GM18519 (cell line): ENCODE measurements around the gene TNFRSF9.
A peak's percentile ranks its signal among the peaks of the same experiment; 100 is the strongest.
"Not testable (repeated sequence)": the region's sequence is repeated elsewhere in the genome, so short reads cannot be mapped to it uniquely, and the experiment has no call there.

ENCODE experiments used
- ATAC-seq: cut with Tn5 transposase; IDR thresholded peaks from one replicate; pipeline ENCODE4 v1.9.1; 2021; ENCODE audit warnings: mild to moderate bottlenecking, moderate library complexity; ENCODE audit not compliant: unreplicated experiment, low FRiP score

Gene TNFRSF9

DNA sequence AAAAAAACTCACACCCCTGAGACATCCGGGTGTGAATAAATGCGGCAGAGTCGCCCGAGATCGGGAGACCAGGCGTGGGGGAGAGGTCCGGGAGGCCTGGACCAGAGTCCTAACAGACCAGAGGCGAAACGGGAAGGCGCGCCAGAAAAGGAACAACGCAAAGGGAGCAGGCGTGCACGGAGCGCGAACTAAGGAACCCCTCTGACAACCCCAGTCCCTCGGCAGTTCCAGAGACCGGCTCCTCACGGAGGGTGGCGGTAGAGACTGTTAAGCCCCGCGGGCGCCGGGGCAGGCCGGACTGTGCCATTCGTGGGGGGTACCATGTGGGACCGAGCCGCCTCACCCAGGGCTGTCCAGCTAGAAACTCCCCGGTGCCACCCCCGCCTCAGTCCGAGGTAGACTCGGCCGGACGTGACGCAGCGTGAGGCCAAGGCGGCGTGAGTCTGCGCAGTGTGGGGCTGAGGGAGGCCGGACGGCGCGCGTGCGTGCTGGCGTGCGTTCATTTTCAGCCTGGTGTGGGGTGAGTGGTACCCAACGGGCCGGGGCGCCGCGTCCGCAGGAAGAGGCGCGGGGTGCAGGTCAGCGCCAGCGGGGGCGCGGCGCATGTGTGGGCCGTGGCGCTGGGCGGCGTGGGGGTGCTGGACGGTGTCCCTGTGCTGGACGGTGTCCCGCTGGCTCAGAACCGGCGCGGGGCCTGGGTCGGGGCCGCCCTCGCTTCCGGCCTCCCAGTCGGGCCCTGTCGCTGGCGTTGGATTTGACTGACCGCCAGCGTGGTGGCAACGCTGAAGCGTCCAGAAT, 20.8 kb upstream of the TNFRSF9 start, which contains the start of gene PARK7:
PARK7 (plus strand) TSS at position 496 of the 798 bp plus-strand sequence. CDS start 1,075 bp downstream, outside the sequence.
- ATAC-seq: peak; percentile 82

DNA sequence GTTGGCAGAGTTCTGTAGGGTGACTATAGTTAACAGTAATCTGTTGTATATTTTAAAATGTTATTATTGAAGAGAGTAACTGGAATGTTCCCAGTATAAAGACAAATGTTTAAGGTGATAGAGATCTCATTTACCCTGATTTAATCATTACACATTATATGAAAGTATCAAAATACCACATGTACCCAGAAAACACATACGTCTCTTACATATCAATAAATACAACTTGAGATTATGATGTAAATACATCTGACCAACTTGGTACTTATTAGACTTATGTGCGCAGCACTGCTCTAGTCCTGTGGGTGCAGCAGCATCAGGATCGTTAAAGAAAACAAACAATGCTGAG, 20.2 kb upstream of the TNFRSF9 start:
- no peak for ATAC-seq

DNA sequence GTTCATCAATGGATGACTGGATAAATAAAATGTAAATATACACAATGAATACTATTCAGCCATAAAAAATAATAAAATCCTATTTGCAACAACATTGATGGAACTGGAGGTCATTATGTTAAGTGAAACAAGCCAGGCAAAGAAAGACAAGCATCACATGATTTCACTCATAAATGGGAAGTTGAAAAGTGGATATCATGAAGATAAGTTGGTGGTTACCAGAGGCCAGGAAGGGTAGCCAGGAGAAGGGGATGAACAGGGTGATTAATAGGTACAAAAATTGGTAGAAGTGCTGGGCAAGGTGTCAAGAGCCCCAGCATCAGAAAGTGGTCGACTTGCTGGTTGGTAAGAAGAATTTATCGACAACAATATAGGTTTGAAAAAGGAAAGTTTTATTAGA, 19.5 kb upstream of the TNFRSF9 start:
- no peak for ATAC-seq

DNA sequence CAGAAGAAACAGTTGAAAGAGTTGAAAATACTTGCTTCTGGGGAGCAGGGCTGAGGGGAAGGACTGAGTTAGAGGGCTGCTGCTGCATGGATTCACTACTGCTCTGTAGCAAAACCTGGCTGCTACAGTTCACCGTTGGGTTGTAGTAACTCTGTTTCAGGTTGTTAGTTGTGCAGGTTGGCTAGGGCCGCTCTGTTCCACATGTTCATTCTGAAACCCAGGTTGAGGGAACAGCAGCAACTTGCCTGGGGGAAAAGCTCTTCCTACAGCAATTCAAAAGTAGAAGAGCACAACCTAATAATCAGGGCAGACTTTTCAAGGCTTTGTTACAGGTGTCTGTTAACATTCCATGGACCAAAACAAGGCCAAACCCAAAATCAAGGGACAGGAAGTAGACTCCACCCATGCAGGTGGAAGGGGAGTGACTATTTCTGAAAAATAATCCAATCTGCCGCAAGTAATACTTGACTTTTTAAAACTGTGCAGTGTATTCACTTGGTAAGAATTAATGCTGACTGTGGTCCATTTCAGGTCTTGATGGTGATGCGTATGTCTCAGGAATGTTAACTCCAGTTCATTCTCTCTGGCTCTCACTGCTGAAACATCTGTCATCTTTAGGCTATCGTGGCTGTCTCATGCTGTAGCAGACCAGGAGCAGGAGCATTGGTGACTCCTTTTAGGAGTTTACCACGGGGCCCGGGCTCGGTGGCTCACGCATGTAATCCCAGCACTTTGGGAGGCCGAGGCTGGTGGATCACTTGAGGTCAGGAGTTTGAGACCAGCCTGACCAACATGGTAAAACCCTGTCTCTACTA, 15.8 kb upstream of the TNFRSF9 start:
- no peak for ATAC-seq

DNA sequence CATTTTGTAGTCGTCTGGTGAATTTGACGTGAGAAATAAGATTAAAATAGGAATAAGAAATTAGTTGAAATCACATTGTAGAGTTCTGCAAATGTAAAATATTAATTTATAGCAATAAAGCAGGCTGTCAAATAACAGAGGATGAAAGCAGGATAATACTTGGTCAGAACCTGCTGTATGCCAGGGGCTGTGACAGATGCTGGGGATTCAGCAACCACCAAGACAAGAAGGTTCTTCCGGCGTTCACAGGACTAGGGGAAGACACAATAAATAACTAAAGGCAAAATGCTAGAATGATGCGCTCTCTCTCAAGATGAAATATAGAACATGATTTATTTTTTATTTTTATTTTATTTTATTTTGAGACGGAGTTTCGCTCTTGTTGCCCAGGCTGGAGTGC, 14.0 kb upstream of the TNFRSF9 start:
- no peak for ATAC-seq

DNA sequence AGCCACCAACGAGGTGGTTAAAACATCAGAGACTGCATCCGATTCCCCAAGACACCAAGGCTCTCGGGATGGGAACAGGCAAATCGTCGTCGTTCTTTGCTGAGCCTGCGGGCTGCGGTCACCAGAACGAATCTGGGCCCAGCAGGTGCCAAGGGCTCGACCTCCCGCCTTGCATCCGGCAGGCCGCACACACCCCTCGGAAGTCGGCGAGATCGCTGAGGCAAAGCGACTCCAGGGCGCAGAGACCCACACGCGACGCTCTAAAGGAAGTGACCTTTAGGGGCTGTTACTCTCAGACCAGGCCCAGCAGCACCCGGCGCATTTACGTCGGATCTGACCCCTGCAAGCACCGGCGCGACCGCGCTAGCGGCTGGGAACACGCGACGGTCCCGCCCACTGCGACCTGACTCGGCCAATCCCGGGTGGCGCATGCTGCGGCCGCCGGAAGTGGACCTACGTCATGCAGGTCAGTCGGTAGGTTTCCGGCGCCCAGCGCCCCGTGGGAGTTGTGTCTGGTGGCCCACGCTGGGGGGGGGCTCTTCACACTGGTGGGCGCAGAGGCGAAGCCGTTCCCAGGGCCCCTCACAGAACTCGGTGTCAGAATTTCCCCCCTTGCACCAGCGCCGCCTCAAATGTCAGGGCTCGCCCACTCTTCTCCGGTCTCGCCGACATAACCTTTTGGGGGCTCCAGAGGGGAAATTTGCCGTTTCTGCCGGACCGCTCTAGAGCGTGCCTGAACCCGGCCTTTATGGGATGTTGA, 13.4 kb upstream of the TNFRSF9 start:
- peak; percentile 73 for ATAC-seq

DNA sequence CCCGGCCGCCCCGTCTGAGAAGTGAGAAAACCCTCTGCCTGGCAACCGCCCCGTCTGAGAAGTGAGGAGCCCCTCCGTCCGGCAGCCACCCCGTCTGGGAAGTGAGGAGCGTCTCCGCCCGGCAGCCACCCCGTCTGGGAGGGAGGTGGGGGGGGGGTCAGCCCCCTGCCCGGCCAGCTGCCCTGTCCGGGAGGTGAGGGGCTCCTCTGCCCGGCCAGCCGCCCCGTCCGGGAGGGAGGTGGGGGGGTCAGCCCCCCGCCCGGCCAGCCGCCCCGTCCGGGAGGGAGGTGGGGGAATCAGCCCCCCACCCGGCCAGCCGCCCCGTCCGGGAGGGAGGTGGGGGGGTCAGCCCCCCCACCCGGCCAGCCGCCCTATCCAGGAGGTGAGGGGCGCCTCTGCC, 12.2 kb upstream of the TNFRSF9 start:
- not testable (repeated sequence) for ATAC-seq

DNA sequence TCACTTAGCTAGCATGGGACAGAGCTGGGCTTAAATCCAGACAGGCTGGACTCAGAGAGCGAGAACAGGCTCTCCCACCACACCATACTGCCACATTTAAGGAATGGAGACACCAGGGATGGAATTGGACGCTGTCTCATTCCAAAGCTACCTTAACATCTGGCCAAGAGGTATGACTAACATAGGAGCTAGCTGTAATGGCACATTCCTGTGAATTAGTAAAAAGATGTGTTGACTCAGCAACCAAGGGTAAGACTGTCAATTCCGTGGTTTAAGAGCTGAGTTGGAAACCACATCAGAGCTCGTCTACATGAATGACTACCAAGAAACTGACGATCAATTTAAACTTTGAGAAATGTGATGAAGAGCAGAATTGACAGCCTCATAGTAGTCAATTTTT, 8.3 kb upstream of the TNFRSF9 start:
- ATAC-seq: no peak

DNA sequence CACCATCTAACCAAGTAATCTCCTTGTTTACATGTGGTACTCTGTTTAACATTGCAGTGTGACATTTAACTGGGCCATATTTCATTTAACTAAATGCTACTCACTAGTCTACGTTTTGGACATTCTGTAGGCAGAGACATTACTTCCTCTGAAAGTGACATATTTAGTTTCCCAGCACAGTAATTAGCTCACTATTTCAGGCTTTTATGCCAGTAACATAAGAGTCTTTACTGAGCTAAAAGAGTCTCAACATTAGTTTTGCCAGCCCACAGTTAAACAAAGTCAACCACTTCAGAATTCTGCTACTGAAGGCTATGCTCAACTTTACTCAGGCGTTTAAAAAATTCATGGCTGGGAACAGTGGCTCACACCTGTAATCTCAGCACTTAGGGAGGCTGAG, 2.6 kb upstream of the TNFRSF9 start:
- no peak for ATAC-seq

DNA sequence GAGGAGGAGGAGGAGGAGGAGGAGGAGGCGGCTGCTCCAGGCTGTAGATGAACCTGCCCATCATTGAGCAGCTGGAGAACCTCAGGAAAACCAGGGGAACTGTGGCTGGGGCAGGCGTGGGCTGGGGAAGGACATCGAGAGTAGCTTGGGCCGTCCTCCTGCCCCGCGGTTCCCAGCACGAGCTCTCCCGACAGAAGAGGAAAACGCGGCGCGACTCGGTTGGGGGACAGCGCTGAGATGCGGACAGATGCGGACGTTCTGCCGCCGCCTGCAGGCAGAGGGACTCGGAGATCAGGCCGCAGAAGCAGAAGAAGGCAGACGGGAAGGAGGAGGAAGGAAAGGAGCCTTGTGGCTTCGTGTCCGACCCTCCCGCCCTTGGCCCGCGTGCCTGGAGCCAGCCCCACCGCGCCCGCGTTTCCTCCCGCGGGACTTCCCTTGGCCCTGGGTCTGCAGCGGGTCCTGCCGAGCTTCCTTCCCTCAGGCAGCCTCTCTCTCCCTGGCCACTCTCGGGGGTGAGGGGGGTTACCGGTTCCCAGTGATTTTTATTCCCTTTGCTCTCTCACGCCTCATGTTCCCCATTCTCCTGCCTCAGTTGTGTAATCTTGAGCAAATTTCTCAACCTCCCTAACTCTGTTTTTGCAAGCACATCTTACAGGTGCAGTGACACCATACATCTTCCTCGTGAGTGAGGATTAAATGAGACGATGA, 1.7 kb upstream of the TNFRSF9 start:
- no peak for ATAC-seq

DNA sequence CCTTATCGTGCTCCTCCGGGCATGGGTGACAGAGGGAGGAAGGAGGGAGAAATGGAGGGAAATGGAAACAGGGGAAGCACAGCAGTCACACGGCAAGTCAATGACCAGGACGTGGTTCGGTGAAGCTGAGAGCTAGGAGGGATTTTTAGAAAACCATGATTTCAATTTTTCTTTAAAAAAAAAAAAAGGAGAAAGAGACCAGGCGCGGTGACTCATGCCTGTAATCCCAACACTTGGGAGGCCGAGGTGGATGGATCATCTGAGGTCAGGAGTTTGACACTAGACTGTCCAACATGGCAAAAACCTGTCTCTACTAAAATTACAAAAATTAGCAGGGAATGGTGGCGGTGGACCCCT, 776 bp upstream of the TNFRSF9 start:
- ATAC-seq: no peak

DNA sequence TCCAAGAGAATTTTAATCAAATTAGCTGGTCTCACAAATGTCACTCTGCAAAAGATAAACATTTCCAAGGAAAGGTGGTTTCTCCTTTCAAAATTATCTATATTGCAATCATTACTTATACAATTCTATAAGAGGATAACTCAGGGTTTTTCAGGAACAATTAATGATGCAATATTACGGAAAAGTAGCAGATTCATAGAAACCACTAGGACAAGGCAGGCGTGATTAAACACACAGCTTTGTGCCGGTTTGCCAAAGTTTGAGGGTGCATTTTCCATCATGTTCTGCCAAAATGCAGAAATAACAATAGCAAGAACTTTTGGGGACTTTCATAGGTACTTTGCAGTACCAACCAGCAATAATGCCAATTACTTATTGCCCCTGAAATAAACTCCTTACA, 605 bp downstream of the TNFRSF9 start:
- no peak for ATAC-seq

DNA sequence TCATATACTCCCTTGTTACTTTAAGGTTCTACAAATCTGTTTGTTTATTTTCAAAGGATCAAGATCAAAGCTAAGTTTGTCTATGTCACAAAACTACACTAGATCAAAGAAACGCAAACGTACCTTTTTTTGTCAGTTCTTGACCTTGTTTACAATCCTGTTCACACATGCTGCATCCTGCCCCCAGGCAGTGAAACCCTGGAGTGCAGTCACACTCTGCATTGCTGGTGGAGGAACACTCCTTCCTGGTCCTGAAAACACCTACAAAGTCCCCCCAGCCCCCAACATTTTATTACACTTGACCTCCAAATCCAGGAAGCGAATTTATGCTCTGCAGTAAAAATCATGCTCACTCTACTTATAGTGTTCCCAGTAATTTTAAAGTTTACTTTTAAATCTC, 2.6 kb downstream of the TNFRSF9 start:
- no peak for ATAC-seq

DNA sequence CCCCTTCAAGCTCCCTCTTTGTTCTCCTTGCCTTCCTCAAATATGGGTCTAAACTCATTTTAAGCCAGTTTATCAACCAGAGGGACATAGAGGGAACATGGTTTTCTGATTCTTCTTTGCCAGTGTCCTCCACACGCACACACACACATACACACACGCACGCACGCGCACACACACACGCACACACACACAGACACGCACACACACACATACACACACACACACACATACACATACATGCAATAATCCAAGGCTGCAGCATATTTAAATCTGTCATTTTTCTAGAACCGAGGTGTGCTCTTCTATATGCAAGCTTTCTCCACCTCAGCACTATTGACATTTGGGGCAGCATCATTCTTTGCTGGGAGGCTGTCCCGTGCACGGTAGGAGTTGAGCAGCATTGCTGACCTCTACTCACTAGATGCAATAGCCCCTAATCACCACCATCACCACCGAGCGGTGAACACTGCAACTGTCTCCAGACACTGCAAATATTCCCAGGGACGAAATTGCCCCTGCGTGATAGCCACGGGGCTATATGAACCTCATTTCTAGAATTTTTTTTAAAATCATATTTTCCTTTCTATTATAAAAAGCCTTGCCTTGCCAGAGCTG, 8.0 kb downstream of the TNFRSF9 start:
- no peak for ATAC-seq

DNA sequence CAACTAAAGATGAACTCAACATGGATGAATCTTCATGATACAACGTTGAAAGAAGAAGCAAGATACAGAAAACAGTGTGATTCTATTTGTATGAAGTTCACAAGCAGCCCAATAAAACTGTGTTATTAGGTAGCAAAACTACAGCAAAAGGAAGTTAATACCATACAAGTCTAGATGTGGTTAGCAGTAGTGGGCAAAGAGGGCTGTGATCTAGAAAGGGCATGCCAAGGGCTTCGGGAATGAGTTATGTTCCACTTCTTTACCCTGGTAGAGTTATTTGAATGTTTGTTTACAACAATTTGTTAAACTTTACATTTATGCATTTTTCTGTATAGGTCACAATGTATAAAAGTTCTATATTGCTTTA, 9.2 kb downstream of the TNFRSF9 start:
- ATAC-seq: no peak

DNA sequence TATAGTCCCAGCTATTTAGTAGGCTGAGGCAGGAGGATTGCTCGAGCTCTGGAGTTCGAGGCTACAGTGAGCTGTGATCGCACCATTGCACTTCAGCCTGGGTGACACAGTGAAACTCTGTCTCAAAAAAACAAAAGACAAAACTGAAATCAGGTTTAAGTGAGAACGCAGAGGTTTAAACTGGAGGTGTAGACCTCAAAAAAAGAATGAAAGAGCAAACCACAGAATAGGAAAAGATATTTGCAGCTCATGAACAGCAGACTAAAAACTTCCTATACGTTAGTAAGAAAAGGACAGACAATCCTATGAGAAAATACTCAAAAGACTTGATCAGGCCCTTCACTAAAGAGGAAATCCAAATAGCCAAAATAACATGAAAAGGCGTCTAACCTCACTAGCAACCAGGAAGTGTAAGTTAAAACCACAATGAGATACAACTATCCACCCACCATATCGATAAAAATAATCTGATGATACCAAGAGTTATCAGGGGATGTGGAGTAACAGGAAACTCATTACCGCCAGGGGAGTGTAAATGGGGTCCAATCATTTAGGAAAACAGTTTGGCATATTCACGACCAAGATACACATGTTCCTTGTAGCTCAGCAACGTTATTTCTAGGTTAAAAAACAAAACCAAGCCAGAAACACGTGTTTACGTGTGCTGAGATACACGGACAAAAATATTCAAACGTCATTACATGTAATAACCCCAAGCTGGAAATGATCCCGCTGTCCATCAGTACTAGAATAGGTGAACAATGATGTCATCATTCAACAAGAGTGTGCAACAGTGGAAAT, 9.8 kb downstream of the TNFRSF9 start:
- ATAC-seq: no peak

DNA sequence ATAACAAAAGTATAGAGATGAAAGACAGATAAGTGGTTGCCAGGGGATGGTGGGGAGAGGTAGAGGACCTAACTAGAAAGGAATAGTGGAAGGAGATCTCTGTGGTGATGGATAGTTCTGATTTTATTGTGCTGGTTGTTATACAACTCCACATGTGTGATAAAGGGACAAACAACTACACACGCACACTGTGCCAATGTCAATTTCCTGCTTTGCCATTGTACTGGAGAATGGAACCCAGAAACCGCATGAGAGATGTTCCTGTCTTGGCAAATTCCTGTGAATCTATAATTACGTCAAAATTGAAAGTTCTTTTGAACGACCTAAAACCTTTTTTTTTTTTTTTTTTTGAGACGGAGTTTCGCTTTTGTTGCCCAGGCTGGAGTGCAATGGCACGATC, 11.0 kb downstream of the TNFRSF9 start:
- no peak for ATAC-seq

DNA sequence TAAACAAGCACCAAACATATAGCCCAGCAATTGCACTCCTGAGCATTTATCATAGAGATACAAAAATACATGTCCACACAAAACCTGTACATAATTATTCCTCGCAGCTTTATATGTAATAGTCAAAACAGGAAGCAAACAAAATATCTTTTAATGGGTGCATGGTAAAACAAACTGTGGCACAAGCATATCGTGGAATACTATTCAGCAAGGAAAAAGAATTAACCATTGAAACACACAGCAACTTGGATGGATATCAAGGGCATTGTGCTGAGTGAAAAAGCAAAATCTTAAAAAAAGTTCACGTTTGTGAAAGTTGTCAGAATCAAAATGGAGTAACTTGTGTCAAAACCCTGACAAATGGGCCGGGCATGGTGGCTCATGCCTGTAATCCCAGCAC, 12.4 kb downstream of the TNFRSF9 start:
- ATAC-seq: no peak

DNA sequence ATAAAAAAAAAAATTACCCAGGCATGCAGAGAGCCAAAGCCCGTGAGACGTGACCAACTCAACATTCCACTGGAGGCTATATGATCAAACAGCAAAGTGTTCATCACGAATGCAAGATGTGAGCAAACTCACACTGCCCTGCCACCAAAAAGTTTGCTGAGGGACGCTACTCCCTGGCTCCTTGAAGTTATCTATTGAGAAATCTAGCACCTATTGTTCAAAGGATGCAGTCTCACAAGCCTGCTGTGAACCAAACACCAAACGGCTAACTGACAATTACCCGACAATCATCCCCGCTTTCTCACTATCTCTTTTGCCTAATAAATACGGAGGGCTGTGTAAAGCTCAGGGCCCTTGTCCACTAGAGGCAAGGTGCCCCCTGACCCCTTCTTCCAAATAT, 13.6 kb downstream of the TNFRSF9 start:
- not testable (repeated sequence) for ATAC-seq
